GM18520 (cell line): ENCODE measurements around the gene CALR.
"Not testable (repeated sequence)": the region's sequence is repeated elsewhere in the genome, so short reads cannot be mapped to it uniquely, and the experiment has no call there.

Experiments
- ATAC-seq: cut with Tn5 transposase; IDR thresholded peaks from one replicate; pipeline ENCODE4 v1.9.1; 2021; ENCODE audit not compliant: unreplicated experiment

CALR gene

GRCh38 chr19:12952488-12953137, 14.2 kb downstream of the CALR start:
- ATAC-seq, result no peak

GRCh38 chr19:12953138-12953798, 14.9 kb downstream of the CALR start:
- ATAC-seq, result no peak

GRCh38 chr19:12953799-12954611, 15.6 kb downstream of the CALR start:
- no peak for ATAC-seq

GRCh38 chr19:12954612-12954962, 16.2 kb downstream of the CALR start:
- no peak for ATAC-seq

GRCh38 chr19:12955575-12955974, 17.2 kb downstream of the CALR start:
- not testable (repeated sequence) for ATAC-seq

- ATAC-seq, result no peak
These were observed 17.6 kb downstream of the CALR start for GRCh38 chr19:12955996-12956395.

- peak; percentile 55 for ATAC-seq
These were observed 18.3 kb downstream of the CALR start, which contains the start of gene GADD45GIP1 for GRCh38 chr19:12956446-12957388. Gene GADD45GIP1 (minus strand): TSS chr19:12957223. CDS start chr19:12957212, 11 bp downstream.

GRCh38 chr19:12957389-12957952, 19.1 kb downstream of the CALR start:
- ATAC-seq, result not testable (repeated sequence)

- no peak for ATAC-seq
These were observed 21.1 kb downstream of the CALR start for GRCh38 chr19:12959481-12959880.

- peak; percentile 46 for ATAC-seq
These were observed 26.8 kb downstream of the CALR start for GRCh38 chr19:12965017-12965811.

GRCh38 chr19:12965812-12966135, 27.4 kb downstream of the CALR start:
- ATAC-seq, result no peak

GRCh38 chr19:12967907-12968306, 29.5 kb downstream of the CALR start:
- no peak for ATAC-seq

- ATAC-seq, result no peak
These were observed 31.0 kb downstream of the CALR start, which contains the start of gene DAND5 for GRCh38 chr19:12969292-12969988. Gene DAND5 (plus strand): TSS chr19:12969576. CDS start chr19:12969661, 85 bp downstream.

GRCh38 chr19:12970070-12970820, 31.8 kb downstream of the CALR start:
- no peak for ATAC-seq

- no peak for ATAC-seq
These were observed 34.8 kb downstream of the CALR start for GRCh38 chr19:12973236-12973635.

GRCh38 chr19:12974301-12975220, 36.2 kb downstream of the CALR start:
- ATAC-seq, result no peak

- ATAC-seq, result no peak
These were observed 36.9 kb downstream of the CALR start for GRCh38 chr19:12975221-12975741.
